Stimulated activated CD8-positive, alpha-beta memory T cell treated with anti-CD3 and anti-CD28 coated beads, Interleukin-7, amount 100 ng/mL, for 24 hours (primary cell): ENCODE results near the gene MKNK2.
"Not testable (repeated sequence)": the region's sequence is repeated elsewhere in the genome, so short reads cannot be mapped to it uniquely, and the experiment has no call there.

Source experiments
- DNase-seq: peaks from one replicate; pipeline ENCODE4 v3.0.0-alpha.2; 2020; ENCODE audit warnings: low read depth

The MKNK2 gene

DNA sequence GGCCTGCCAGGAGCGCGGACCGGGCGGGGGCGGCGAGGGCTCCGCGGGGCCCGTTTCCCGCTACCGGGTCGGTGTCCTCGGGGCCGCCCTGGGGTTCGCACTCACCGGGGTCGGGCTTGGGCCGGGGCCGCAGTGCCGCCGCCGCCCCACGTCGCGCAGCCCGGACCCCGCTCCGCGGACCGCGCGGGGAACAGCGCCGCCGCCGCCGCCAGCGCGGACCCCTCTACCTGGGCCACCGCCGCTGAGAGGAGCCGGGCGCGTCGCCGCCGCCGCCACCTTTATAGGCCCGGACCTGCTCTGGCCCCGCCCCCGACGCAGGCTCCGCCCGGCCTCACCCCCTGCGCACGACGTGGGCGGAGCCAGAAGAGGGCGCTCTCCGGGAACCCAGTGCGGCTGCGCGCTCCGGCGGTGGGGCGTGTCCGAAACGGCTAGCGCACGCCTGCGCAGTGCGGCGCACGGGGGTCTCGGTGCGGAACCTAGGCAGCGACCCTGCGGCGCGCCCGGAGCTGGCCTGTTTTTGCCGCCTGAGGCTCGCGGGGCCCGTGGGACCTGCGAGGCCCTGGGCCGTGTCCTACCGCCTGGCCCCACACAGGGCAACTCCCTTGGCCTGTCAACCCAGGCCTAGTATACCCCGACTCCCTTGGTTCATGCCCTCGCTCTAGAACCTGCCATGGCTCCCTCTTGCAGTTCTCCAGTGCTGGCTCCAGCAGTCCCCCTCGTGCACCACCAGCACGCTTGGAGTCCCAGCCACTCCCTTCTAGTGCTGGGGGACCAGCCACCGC lies at the start of gene MKNK2:
Gene MKNK2 (minus strand): TSS at position 254 of the 782 bp plus-strand sequence. CDS start 393 bp downstream, outside the sequence.
- peak; percentile 88 for DNase-seq

DNA sequence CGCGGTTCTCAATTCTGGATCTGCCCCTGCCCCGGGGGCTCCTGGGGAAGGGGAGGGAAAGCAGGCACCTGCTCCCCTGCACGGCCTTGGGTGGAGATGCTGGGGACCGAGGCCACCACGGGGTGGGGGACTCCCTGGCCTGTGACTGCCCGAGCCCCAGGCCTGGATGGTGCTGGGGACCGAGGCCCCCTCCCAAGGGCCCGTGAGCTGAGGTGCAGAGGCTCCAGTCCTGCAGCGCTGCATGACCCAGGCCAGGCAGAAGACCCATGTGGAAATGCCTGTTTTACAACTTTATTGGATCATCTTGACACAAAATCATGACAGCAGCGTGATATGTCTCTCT lies 49.6 kb upstream of the MKNK2 start:
- DNase-seq, result no peak

DNA sequence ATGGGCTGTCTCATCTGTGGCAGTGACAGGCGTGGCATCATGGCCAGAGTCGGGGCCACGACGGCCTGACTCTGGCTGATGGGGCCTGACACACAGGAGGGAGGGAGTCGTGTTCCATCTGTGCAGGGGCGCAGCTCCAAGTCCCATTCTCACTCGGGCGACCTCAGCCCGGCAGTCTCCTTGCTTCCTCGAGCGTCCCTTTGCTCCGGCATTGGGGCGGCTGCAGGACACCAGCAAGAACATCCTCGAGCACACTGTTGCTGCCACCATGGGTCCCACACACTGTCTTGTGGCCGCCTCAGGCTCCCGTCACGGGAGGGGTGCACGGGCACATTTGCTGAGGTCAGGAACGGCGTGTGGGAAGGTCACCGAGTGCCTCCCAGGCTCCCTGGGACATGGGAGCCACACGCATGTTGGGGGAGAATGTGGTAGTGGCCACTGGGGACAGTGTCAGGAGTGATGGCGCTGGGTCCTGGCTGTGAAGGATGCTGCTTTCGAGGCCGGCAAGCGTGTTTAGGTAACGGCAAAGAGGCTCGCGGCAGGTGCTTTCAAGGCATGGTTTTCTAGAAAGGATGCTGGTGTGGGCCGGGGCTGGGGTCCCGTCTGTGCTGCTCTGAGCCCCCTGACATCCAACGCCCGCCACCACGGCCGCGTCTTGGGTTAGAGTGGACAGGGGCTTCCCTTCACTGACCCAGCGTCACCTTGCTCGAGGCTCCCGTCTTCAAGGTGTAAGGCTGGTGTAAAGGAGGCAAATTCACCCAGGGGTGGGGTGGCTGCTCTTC lies 49.1 kb upstream of the MKNK2 start:
- DNase-seq, result no peak

DNA sequence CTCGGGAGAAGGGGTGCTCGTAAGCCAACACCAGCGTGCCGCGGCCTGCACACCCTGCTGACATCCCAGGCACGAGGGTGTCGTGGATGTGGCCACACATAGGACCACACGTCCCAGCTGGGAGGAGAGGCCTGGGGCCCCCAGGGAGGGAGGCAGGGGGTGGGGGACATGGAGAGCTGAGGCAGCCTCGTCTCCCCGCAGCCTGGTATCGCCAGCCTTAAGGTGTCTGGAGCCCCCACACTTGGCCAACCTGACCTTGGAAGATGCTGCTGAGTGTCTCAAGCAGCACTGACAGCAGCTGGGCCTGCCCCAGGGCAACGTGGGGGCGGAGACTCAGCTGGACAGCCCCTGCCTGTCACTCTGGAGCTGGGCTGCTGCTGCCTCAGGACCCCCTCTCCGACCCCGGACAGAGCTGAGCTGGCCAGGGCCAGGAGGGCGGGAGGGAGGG lies 48.0 kb upstream of the MKNK2 start:
- DNase-seq, result no peak

DNA sequence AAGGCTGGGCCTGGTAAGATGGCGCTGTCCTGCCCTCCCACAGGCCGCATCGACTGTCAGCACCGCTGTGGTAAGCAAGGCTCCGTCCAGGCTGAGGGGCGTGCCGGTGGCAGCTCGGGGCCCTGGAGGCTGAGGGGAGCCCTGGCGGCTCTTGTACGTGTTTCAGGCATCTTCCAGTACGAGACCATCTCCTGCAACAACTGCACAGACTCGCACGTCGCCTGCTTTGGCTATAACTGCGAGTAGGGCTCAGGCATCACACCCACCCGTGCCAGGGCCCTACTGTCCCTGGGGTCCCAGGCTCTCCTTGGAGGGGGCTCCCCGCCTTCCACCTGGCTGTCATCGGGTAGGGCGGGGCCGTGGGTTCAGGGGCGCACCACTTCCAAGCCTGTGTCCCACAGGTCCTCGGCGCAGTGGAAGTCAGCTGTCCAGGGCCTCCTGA lies 46.9 kb upstream of the MKNK2 start:
- DNase-seq, result no peak

DNA sequence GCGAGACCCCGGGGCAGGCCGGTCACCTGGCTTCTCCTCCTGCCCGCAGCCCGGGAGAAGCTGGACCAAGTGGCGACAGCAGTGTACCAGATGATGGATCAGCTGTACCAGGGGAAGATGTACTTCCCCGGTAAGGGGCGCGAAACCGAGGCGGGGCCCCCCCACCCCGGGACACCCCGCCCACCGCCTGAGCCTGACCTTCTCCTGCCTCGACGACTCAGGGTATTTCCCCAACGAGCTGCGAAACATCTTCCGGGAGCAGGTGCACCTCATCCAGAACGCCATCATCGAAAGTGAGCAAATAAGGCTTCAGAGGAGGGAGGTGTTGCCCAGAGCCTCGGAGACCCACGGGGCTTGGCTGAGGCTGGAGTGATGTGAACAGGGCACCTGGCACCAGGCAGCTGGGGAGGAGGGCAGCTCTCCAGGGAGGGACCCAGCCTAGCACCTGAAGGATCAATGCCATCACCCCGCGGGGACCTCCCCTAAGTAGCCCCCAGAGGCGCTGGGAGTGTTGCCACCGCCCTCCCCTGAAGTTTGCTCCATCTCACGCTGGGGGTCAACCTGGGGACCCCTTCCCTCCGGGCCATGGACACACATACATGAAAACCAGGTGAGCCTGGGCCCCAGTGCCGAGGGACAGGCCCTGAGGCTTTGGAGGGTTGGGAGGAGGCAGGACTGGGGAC lies 46.3 kb upstream of the MKNK2 start:
- no peak for DNase-seq

DNA sequence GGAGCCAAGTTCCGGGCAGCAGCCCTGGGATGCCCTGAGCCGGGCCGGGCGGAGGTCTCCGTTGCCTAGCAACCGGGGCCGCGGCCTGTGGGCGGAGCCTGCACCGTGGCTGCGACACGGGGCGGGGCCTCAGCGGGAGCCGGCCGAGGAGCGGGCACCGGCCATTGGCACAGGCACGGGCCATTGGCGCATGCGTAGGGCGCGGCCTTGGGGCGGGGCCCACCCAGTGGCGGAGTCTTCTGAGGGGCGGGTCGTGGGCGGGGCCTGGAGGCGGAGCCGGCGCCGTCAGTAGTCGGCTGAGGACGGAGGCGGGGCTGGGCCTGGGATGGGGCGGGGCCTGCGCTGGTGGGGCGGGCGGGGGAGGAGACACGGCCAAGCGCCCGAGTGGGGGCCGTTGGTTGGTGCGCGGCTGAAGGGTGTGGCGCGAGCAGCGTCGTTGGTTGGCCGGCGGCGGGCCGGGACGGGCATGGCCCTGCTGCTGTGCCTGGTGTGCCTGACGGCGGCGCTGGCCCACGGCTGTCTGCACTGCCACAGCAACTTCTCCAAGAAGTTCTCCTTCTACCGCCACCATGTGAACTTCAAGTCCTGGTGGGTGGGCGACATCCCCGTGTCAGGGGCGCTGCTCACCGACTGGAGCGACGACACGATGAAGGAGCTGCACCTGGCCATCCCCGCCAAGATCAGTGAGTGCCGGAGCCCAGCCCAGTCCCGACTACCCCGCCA lies 45.6 kb upstream of the MKNK2 start, which contains the start of gene IZUMO4:
Gene IZUMO4 (plus strand): TSS at position 436 of the 723 bp plus-strand sequence. CDS start 31 bp downstream, at position 467.
- DNase-seq, result peak; percentile 100

DNA sequence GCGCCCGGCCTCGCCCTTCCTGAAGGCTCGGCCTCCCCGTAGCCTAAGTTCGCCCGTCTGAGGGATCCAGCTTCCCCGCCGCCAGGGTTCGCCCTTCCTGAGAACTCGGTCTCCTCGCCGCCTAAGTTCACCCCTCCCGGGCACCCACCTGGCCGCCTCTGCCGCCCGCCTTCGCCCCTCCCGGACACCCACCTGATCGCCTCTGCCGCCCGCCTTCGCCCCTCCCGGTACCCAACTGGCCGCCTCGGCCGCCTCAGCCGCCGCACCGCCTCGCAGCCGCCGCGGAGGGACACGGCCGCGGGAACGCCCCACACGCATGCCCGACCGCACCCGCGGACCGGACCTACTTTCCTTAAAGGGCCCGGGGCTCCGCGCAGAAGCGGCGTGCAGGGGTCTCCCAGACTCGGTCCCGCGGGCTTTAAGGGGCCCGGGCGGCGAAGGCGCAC lies 45.0 kb upstream of the MKNK2 start, which contains the start of gene MOB3A:
Gene MOB3A (minus strand): TSS at position 293 of the 446 bp plus-strand sequence. CDS start 17,766 bp downstream, outside the sequence.
- DNase-seq, result no peak

DNA sequence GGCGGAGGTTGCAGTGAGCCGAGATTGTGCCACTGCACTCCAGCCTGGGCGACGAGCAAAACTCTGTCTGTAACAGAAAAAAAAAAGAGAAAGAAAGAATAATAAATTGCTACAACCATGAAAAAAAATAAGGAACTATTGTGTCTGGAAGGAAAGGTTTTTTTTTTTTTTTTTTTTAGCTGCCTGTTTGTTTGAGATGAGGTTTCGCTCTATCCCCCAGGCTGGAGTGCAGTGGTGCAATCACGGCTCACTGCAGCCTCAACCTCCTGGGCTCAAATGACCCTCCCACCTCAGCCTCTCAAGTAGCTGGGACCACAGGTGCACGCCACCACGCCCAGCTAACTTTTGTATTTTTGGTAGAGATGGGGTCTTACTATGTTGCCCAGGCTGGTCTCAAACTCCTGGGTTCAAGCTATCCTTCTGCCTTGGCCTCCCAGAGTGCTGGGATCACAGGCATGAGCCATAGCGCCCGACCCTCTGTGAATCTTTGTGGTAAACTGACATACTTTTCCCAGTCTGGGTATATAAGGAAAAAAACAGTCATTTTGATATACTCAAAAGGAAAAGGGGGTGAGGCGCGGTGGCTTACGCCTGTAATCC lies 41.0 kb upstream of the MKNK2 start:
- DNase-seq, result not testable (repeated sequence)

DNA sequence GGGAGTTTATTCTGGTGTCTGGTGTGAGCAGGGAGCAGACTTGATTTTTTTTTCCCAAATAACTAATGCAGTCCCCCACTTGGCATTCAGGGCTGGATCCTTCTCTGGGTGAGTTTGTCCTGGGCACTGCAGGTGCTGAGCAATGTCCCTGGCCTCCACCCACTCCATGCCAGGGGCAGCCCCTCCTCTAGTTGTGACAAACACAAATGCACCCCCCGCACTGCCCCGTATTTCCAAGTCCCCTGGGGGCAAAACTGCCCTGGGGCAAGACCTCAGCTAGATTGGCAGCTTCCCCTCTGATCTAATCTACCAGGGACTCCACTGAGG lies 38.6 kb upstream of the MKNK2 start:
- DNase-seq, result no peak

DNA sequence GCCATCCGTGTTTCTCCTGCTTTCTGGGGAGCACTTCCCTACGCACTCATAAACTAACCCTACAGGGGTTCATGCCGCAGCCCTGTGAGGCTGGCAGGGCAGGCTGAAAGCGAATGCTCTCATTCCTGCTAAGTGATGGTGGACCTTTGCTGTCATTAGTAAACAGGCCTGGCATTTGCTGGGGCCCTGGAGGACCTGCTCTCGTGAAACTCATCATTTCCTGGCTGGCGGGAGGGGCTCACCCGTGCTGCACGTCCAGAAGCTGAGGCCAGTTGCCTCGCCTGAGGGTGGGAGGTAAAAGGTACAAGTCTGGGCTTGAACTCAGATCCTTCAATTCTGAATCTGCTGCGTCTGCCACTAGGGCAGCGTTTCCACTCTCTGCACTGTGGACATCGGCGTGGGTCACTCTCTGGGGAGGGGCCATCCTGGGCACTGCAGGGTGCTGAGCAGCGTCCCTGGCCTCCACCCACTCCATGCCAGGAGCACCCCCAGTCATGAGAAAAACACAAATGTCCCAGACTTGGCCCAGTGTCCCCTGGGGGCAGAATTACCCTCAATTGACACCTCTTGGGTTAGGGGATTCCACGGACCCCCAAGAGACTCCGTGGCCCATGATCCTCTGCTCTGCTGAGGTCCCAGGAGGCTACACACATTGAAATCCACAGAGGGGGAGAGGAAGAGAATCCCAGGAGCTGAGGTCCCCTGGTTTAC lies 38.1 kb upstream of the MKNK2 start:
- no peak for DNase-seq

DNA sequence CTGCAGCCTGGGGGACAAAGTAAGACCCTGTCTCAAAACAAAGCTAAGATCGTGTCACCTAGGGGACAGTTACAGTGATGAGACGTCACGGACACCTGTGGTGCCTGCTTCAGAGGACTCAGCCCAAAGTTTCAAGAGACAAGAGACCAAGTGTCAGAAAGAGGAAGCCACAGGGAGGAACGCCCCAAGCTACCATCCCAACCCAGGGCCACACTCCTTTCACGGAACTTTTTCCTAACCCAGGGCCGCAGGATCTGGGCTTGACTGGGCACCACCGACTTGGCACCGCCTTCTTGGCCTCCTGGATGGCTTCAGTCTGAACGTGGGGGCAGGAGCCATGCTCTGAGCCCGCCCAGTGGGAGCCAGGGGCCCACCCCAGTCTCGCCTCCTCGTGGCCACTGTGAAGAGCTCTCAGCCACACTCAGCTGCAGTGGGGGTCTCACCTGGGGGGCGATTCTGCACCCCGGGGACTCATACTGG lies 36.6 kb upstream of the MKNK2 start:
- no peak for DNase-seq

DNA sequence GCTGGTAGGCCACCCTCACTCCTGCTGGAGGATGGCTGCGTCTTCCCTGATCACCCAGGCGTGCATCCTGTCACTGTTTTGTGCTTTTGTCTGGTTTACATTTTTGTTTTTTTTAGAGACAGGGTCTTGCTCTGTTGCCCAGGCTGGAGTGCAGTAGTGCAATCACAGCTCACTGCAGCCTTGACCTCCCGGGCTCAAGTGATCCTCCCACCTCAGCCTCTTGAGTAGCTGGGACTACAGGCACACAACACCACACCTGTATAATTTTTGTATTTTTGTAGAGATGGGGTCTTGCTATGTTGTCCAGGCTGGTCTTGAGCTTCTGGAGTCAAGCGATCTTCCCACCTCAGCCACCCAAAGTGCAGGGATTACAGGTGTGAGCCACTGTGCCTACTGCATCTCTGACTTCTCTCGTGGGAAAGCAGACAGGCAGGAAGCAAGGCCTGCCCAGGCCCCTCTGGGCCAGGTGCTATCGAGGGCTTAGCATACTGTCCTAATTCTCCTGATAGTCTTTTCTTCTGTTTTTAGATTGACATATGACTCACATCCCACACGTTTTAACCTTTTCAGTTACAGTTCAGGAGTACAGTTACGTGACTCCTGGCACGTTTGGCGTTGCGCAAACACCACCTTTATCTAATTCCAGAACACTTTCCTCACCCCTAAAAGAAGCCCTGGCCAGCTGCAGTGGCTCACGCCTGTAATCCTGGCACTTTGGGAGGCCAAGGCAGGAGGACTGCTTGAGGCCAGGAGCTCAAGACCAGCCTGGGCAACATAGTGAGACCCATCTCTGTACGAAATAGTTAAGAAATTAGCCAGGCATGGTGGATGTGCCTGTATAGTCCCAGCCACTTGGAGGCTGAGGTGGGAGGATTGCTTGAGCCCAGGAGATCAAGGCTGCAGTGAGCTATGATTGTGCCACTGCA lies 35.9 kb upstream of the MKNK2 start:
- not testable (repeated sequence) for DNase-seq

DNA sequence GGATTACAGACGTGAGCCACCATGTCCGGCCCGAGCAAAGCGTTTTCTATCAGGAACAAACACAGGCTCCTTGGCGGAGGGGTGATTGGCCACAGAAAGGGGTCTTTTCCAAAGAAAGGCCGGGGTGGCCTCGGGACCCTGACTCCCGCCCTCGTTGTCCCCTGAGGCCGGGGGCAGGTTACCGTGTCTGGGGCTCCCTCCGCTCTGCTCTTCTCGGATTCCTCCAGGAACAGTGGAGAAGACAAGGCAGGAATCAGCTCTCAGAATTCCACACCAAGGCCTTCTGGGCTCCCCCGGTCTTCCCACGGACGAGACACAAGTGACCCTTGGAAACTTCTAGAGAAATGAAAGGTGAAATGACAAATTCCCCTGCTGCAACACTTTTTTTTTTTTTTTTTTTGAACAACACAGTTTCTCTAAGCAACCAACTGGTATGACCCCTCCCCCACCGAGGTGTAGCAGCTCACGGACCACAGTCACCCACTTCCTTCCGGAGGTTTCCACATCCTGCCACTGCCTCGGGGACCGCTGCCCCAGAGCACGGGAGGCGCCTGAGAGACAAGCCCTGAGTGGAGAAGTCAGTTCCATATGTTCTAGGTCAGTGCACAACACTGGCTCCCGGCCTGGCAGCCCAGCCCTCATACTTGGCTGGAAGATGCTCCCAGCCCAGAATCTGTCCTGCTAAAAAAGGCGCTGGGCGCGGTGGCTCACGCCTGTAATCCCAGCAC lies 34.1 kb upstream of the MKNK2 start:
- DNase-seq, result peak; percentile 83

DNA sequence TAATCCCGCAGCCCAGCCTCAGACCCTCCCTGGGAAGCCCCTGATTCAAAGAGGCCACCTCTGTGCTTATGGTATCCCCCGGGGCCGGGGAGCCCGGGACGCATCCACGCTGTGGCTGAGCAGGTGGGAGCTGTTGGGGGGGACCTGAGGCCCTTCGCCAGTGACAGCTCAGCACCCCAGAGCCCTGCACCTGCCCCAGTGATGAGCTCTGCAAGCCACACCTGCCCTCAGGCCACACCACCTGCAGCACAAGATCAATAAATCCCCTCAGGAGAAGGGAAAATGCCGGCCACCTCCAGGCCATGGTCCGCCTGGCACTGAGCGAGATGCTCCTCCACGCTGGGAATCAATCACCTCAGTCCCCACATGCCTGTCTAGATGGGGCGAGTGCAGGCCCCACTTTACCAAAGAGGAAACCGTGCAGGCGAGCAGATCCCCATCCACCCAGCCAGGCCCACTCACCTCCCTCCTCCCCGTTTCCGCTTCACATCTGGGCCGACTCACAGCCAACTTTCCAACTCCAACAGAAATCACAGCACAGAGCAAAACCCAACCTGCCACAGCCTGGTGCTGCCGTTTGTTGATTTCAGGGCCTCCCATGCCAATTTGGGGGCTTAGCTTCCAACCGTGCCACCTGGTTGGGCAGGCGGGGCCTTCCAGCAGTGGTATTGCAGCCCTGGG lies 32.3 kb upstream of the MKNK2 start:
- DNase-seq, result no peak

DNA sequence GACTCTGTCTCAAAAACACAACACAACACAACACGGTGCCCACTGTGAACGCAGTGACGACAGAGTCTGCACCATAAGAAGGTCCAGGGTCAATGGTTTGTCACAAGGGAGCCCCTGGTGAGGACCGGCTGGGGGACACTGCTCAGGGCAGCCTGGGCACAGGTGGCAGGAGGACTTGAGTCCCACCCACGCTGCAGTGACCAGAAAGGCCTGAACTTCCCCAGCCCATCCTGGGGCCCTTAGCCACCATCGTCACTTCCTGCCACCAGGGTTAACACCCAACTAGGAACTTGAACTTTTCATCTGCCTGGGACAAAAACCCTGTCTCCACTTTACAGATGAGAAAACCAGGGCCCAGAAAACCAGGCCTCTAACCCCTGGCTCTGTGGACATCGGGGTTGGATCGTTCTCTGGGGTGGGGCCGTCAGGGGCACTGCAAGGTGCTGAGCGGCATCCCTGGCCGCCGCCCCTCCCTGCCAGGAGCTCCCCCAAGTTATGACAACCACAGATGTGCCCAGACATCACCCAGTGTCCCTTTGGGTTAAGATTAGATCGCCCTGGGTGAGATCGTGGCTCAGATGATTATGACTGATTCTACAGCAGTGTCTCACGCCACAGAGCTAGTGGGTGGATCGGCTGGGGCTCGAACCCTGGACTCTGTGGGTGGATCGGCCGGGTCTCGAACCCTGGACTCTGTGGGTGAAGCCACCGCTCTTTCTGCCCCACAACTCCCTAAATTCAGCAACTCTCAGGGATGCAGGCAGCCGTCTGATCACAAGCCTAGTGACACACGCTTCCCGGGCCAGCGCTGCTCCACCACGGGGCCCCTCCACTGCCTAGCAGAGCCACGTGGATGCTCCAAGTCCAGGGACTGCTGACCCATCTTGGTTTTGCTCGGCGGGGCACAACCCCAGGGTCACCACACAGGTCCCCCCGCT lies 31.1 kb upstream of the MKNK2 start:
- DNase-seq, result no peak
